GM12878 (cell line): ENCODE results near the gene CTSE. TPM values are rescaled to one million over a fixed set of nuclear protein-coding genes. Genes with fewer than 3 reads are reported as not detected.

Experiments used
- CREM ChIP-seq: IDR thresholded peaks from 2 replicates; pipeline ENCODE4 v1.6.1; 2014; ENCODE audit warnings: antibody characterized with exemption, low read depth
- GATAD2B ChIP-seq: fragments of 450-650 bp; conservative IDR thresholded peaks from 2 replicates; pipeline ENCODE4 v1.6.1; 2017; ENCODE audit warnings: low read depth, mild to moderate bottlenecking, moderate library complexity
- IKZF1 ChIP-seq: fragments of 450-650 bp; conservative IDR thresholded peaks from 2 replicates; pipeline ENCODE4 v1.6.1; 2017; ENCODE audit warnings: antibody characterized with exemption, mild to moderate bottlenecking
- MEF2A ChIP-seq: IDR thresholded peaks from 2 replicates; pipeline ENCODE4 v1.6.1; 2011; ENCODE audit warnings: low read depth, mild to moderate bottlenecking, low read length, moderate library complexity; ENCODE audit not compliant: insufficient read depth
- MXI1 ChIP-seq: fragments of 150-350 bp; IDR thresholded peaks from 2 replicates; pipeline ENCODE4 v1.6.1; 2011; ENCODE audit warnings: low read depth, mild to moderate bottlenecking, inconsistent platforms, low read length, improper control_type of control experiment
- MYB ChIP-seq: fragments of 150-350 bp; IDR thresholded peaks from 2 replicates; pipeline ENCODE4 v1.6.1; 2014; ENCODE audit warnings: mild to moderate bottlenecking, low read depth, low read length, borderline replicate concordance
- MYC ChIP-seq: IDR thresholded peaks from 2 replicates; pipeline ENCODE4 v1.6.1; 2011; ENCODE audit warnings: mild to moderate bottlenecking, low read length, moderate library complexity, inconsistent platforms; ENCODE audit not compliant: insufficient read depth, insufficient replicate concordance, insufficient read length, severe bottlenecking
- PAX5 ChIP-seq: IDR thresholded peaks from 2 replicates; pipeline ENCODE4 v1.6.1; 2011; ENCODE audit warnings: low read depth, low read length, borderline replicate concordance
- RAD51 ChIP-seq: fragments of 450-650 bp; IDR thresholded peaks from 2 replicates; pipeline ENCODE4 v1.6.1; 2016; ENCODE audit warnings: moderate library complexity, mild to moderate bottlenecking, inconsistent platforms
- RB1 ChIP-seq: fragments of 450-650 bp; formaldehyde crosslinking; IDR thresholded peaks from 2 replicates; pipeline ENCODE4 v1.6.1; 2017; ENCODE audit warnings: mild to moderate bottlenecking, borderline replicate concordance
- SIN3A ChIP-seq: IDR thresholded peaks from 2 replicates; pipeline ENCODE4 v1.6.1; 2012; ENCODE audit warnings: low read depth, low read length, improper control_type of control experiment
- SP1 ChIP-seq: IDR thresholded peaks from one replicate; pipeline ENCODE4 v1.6.1; 2011; ENCODE audit warnings: low read depth, low read length
- TCF7 ChIP-seq: IDR thresholded peaks from 2 replicates; pipeline ENCODE4 v1.6.1; 2014; ENCODE audit warnings: antibody characterized with exemption, borderline replicate concordance
- USF1 ChIP-seq: IDR thresholded peaks from 2 replicates; pipeline ENCODE4 v1.6.1; 2011; ENCODE audit warnings: borderline replicate concordance, low read depth, mild to moderate bottlenecking, moderate library complexity, mixed read lengths, low read length; ENCODE audit not compliant: insufficient read depth; ENCODE audit errors: extremely low read length
- WRNIP1 ChIP-seq: IDR thresholded peaks from 2 replicates; pipeline ENCODE4 v1.6.1; 2011; ENCODE audit warnings: low read depth, low read length, improper control_type of control experiment, borderline replicate concordance
- ZBTB11 ChIP-seq: fragments of 450-650 bp; formaldehyde crosslinking; IDR thresholded peaks from 2 replicates; pipeline ENCODE4 v1.5.0; 2022; ENCODE audit warnings: mild to moderate bottlenecking, missing genetic modification characterization
- ZBTB4 ChIP-seq: fragments of 450-650 bp; formaldehyde crosslinking; IDR thresholded peaks from 2 replicates; pipeline ENCODE4 v1.4.0; 2022; ENCODE audit warnings: mild to moderate bottlenecking, moderate library complexity
- ZNF622 ChIP-seq: fragments of 450-650 bp; IDR thresholded peaks from 2 replicates; pipeline ENCODE4 v1.6.1; 2017; ENCODE audit warnings: mild to moderate bottlenecking, inconsistent platforms
- polyA plus RNA-seq, 11 experiments: library from polyadenylated mRNA; depleted of rRNA in 4 of 11; unstranded in 6 of 11; stranded (reverse) in 5 of 11; fragments of >200 nt; fragmentation: Nextera tagmentation in 4 of 11; fragmentation: Illumina TruSeq in 1 of 11; extraction: Ambion mirVana in 4 of 11; extraction: Trizol in 1 of 11; gene quantifications; 1 replicate in 1 of 11; 2 replicates in 10 of 11; pipeline versions ENCODE4 v1.2.1 to v1.2.3, GENCODE V29; 2011 to 2016; ENCODE audit warnings: inconsistent platforms in 2 of 11, missing spikeins in 2 of 11, low read depth in 1 of 11
- total RNA-seq, 4 experiments: library from RNA; depleted of rRNA in 3 of 4; stranded (reverse); fragments of >200 nt in 3 of 4; fragmentation: Illumina TruSeq in 1 of 4; extraction: Trizol in 1 of 4; gene quantifications; 2 replicates each; pipeline versions ENCODE4 v1.2.1 to v1.2.3, GENCODE V29; 2013 to 2021
- TF ChIP-seq, protein P1 (sequence below): fragments of 450-650 bp; IDR thresholded peaks from 2 replicates; pipeline ENCODE4 v1.6.1; 2016; ENCODE audit warnings: mild to moderate bottlenecking

The CTSE gene
- total and polyA plus RNA-seq, 10 of the 15 experiments (the other 5 are each of a cell fraction or from before 2014, with no cell fraction given): 0.26 TPM; not detected in 9

- TF ChIP-seq ZNF622: no peak
- no peak for TF ChIP-seq MYC
- TF ChIP-seq SIN3A: no peak
- no peak for TF ChIP-seq USF1
- TF ChIP-seq RB1: peak; percentile 89; the same call in 1 of the 2 replicates
- TF ChIP-seq CREM: 0 out of 2 replicates have a peak, but pooled peaks have one; percentile 28
- no peak for TF ChIP-seq MEF2A
- TF ChIP-seq IKZF1: peak; percentile 49; the same call in 1 of the 2 replicates
- TF ChIP-seq SP1: no peak
- TF ChIP-seq, protein P1, sequence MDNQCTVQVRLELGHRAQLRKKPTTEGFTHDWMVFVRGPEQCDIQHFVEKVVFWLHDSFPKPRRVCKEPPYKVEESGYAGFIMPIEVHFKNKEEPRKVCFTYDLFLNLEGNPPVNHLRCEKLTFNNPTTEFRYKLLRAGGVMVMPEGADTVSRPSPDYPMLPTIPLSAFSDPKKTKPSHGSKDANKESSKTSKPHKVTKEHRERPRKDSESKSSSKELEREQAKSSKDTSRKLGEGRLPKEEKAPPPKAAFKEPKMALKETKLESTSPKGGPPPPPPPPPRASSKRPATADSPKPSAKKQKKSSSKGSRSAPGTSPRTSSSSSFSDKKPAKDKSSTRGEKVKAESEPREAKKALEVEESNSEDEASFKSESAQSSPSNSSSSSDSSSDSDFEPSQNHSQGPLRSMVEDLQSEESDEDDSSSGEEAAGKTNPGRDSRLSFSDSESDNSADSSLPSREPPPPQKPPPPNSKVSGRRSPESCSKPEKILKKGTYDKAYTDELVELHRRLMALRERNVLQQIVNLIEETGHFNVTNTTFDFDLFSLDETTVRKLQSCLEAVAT: no peak
- no peak for TF ChIP-seq TCF7
- no peak for TF ChIP-seq ZBTB4 (CRISPR knock-in tag)
- TF ChIP-seq ZBTB11 (CRISPR knock-in tag): no peak
- peak; percentile 47; the same call in 1 of the 2 replicates for TF ChIP-seq MXI1
- no peak for TF ChIP-seq MYB
- TF ChIP-seq PAX5: no peak
- no peak for TF ChIP-seq GATAD2B
- TF ChIP-seq WRNIP1: no peak
- no peak for TF ChIP-seq RAD51
Observed at GRCh38 chr1:206030714-206031113, 7.0 kb upstream of the CTSE start (continued).
